HG02759 (cell line): ENCODE measurements around the gene DLX5.
A peak's percentile ranks its signal among the peaks of the same experiment; 100 is the strongest.

Experiments
- ATAC-seq: cut with Tn5 transposase; IDR thresholded peaks from one replicate; pipeline ENCODE4 v1.9.1; 2021; ENCODE audit warnings: mild to moderate bottlenecking, moderate library complexity; ENCODE audit not compliant: unreplicated experiment

DLX5 gene

GRCh38 chr7:97018791-97019531 is 5.7 kb downstream of the DLX5 start:
- ATAC-seq, result no peak

GRCh38 chr7:97018126-97018601 is 6.5 kb downstream of the DLX5 start:
- ATAC-seq, result no peak

GRCh38 chr7:97017192-97018125 is 7.2 kb downstream of the DLX5 start:
- no peak for ATAC-seq

- no peak for ATAC-seq
Measured at GRCh38 chr7:97016381-97017191, 8.0 kb downstream of the DLX5 start.

- no peak for ATAC-seq
Measured at GRCh38 chr7:97015756-97016380, 8.8 kb downstream of the DLX5 start.

GRCh38 chr7:97015279-97015678 is 9.4 kb downstream of the DLX5 start:
- ATAC-seq, result no peak

- ATAC-seq, result no peak
Measured at GRCh38 chr7:97014145-97014750, 10.4 kb downstream of the DLX5 start.

GRCh38 chr7:97013845-97014134 is 10.8 kb downstream of the DLX5 start:
- no peak for ATAC-seq

- no peak for ATAC-seq
Measured at GRCh38 chr7:97013134-97013844, 11.3 kb downstream of the DLX5 start.

GRCh38 chr7:97012365-97013133 is 12.1 kb downstream of the DLX5 start:
- no peak for ATAC-seq

- ATAC-seq, result no peak
Measured at GRCh38 chr7:97011536-97012364, 12.9 kb downstream of the DLX5 start.

GRCh38 chr7:97011104-97011503 is 13.5 kb downstream of the DLX5 start:
- ATAC-seq, result no peak

- ATAC-seq, result no peak
Measured at GRCh38 chr7:97009753-97010732, 14.6 kb downstream of the DLX5 start.

GRCh38 chr7:97008275-97008917 is 16.2 kb downstream of the DLX5 start:
- ATAC-seq, result no peak

GRCh38 chr7:97007583-97007861 is 17.1 kb downstream of the DLX5 start:
- no peak for ATAC-seq

- peak; percentile 6 for ATAC-seq
Measured at GRCh38 chr7:97006816-97007582, 17.6 kb downstream of the DLX5 start.
